CD8-positive, alpha-beta memory T cell (primary cell): ENCODE data around the gene NAV2. TPM values are rescaled to one million over a fixed set of nuclear protein-coding genes. Genes with fewer than 3 reads are reported as not detected.

Experiments
- CTCF ChIA-PET: fragments of 350-600 bp; sonication (Branson Sonifier 250); formaldehyde crosslinking; loops from one replicate; lab custom pipeline; 2021; ENCODE audit warnings: antibody characterized with exemption; lab: Charles Lee
- POLR2A ChIA-PET: fragments of 350-600 bp; sonication (Branson Sonifier 250); formaldehyde crosslinking; loops from one replicate; lab custom pipeline; 2021; ENCODE audit warnings: antibody characterized with exemption; lab: Charles Lee
- DNase-seq, 5 donors: peaks; one replicate each; pipeline versions ENCODE4 v3.0.0 to v3.0.0-alpha.2; 2020 to 2022; ENCODE audit warnings: mixed read lengths in 1 of 5
- H3K27ac ChIP-seq: one replicate; pipeline ENCODE4 v1.7.0; 2013; ENCODE audit warnings: low read depth, mild to moderate bottlenecking, low read length, moderate library complexity
- H3K27me3 ChIP-seq: 2 replicates; pipeline ENCODE4 v1.7.0; 2013; ENCODE audit warnings: low read length, mild to moderate bottlenecking; ENCODE audit not compliant: insufficient read depth, poor library complexity, severe bottlenecking
- H3K36me3 ChIP-seq: 2 replicates; pipeline ENCODE4 v1.7.0; 2013; ENCODE audit warnings: mild to moderate bottlenecking, low read length, moderate library complexity; ENCODE audit not compliant: insufficient read depth
- H3K4me1 ChIP-seq: 2 replicates; pipeline ENCODE4 v1.7.0; 2013; ENCODE audit warnings: mild to moderate bottlenecking, low read length, moderate library complexity; ENCODE audit not compliant: insufficient read depth
- H3K4me3 ChIP-seq: 2 replicates; pipeline ENCODE4 v1.7.0; 2013; ENCODE audit warnings: mild to moderate bottlenecking, low read length
- H3K9me3 ChIP-seq: 2 replicates; pipeline ENCODE4 v1.7.0; 2013; ENCODE audit warnings: mild to moderate bottlenecking, low read length
- H3K27ac Mint-ChIP-seq, 8 donors: one replicate each; pipeline ENCODE4 v1.8.0; 2020 to 2021; ENCODE audit warnings: mixed read lengths in 8 of 8, mild to moderate bottlenecking in 6 of 8, inconsistent platforms in 3 of 8, moderate library complexity in 3 of 8
- H3K27me3 Mint-ChIP-seq, 2 donors: one replicate each; pipeline ENCODE4 v1.8.0; 2020 to 2021; ENCODE audit warnings: mixed read lengths in 2 of 2, mild to moderate bottlenecking in 1 of 2, moderate library complexity in 1 of 2
- H3K36me3 Mint-ChIP-seq, 3 donors: one replicate each; pipeline ENCODE4 v1.8.0; 2020 to 2021; ENCODE audit warnings: mixed read lengths in 3 of 3, inconsistent platforms in 1 of 3, mild to moderate bottlenecking in 1 of 3
- H3K4me1 Mint-ChIP-seq, 3 donors: one replicate each; pipeline ENCODE4 v1.8.0; 2020 to 2021; ENCODE audit warnings: mixed read lengths in 3 of 3, inconsistent platforms in 1 of 3, mild to moderate bottlenecking in 1 of 3
- H3K4me3 Mint-ChIP-seq, 7 donors: one replicate each; pipeline ENCODE4 v1.8.0; 2020 to 2021; ENCODE audit warnings: mixed read lengths in 7 of 7, mild to moderate bottlenecking in 6 of 7, moderate library complexity in 4 of 7, inconsistent platforms in 2 of 7
- H3K9me3 Mint-ChIP-seq, 5 donors: one replicate each; pipeline ENCODE4 v1.8.0; 2020 to 2022; ENCODE audit warnings: mixed read lengths in 5 of 5, mild to moderate bottlenecking in 3 of 5, moderate library complexity in 2 of 5, inconsistent platforms in 1 of 5
- polyA plus RNA-seq: library from polyadenylated mRNA; unstranded; fragments of 300-500 nt; fragmentation: Illumina TruSeq; gene quantifications from one replicate; pipeline ENCODE4 v1.2.3, GENCODE V29; 2021
- total RNA-seq, 2 experiments: library from RNA; stranded (reverse); gene quantifications; one replicate each; pipeline ENCODE4 v1.2.3, GENCODE V29; 2021

NAV2 gene
- total and polyA plus RNA-seq, 3 experiments from 2014 or later = 0.42 to 1.2 (median 1.1) TPM

GRCh38 chr11:19876750-19877149 is 164.1 kb downstream of the NAV2 start:
- Histone ChIP-seq H3K4me3 (no peak overlapping the region), H3K27ac (no peak overlapping the region), H3K4me1 (no peaks in the 10 kb centered on the region), H3K27me3 (no peaks in the 10 kb centered on the region), H3K36me3 (no peaks in the 10 kb centered on the region), H3K9me3 (no peaks in the 10 kb centered on the region)
- no peak overlapping the region for H3K4me3 Mint-ChIP-seq
- ChIA-PET CTCF (no interaction called here), POLR2A (no interaction called here)
- no peak overlapping the region for H3K27ac Mint-ChIP-seq
- DNase-seq = no peak
- H3K4me1 Mint-ChIP-seq = no peaks in the 10 kb centered on the region
- H3K36me3 Mint-ChIP-seq = no peaks in the 10 kb centered on the region
- no peaks in the 10 kb centered on the region for H3K9me3 Mint-ChIP-seq
- H3K27me3 Mint-ChIP-seq = peaks cover 0 to 3% of the 10 kb centered on the region in 2 donors

GRCh38 chr11:19878520-19878919 is 165.9 kb downstream of the NAV2 start:
- ChIA-PET CTCF (no interaction called here), POLR2A (no interaction called here)
- Histone ChIP-seq H3K27ac (no peak overlapping the region), H3K9me3 (no peaks in the 10 kb centered on the region), H3K4me3 (no peak overlapping the region), H3K4me1 (no peaks in the 10 kb centered on the region), H3K36me3 (no peaks in the 10 kb centered on the region), H3K27me3 (no peaks in the 10 kb centered on the region)
- no peaks in the 10 kb centered on the region for H3K36me3 Mint-ChIP-seq
- no peaks in the 10 kb centered on the region for H3K4me1 Mint-ChIP-seq
- no peak for DNase-seq
- no peaks in the 10 kb centered on the region for H3K9me3 Mint-ChIP-seq
- H3K27ac Mint-ChIP-seq = no peak overlapping the region
- H3K27me3 Mint-ChIP-seq = peaks cover 0 to 3% of the 10 kb centered on the region in 2 donors
- H3K4me3 Mint-ChIP-seq = no peak overlapping the region

GRCh38 chr11:19879307-19880087 is 166.9 kb downstream of the NAV2 start:
- H3K4me1 Mint-ChIP-seq = no peaks in the 10 kb centered on the region
- no peaks in the 10 kb centered on the region for H3K27me3 ChIP-seq
- DNase-seq = no peak
- H3K36me3 Mint-ChIP-seq = no peaks in the 10 kb centered on the region
- no peaks in the 10 kb centered on the region for H3K9me3 Mint-ChIP-seq
- no peak overlapping the region for H3K27ac Mint-ChIP-seq
- H3K4me1 ChIP-seq = no peaks in the 10 kb centered on the region
- H3K27me3 Mint-ChIP-seq = peaks cover 0 to 3% of the 10 kb centered on the region in 2 donors
- H3K4me3 ChIP-seq = no peak overlapping the region
- ChIA-PET POLR2A (no interaction called here), CTCF (no interaction called here)
- H3K4me3 Mint-ChIP-seq = no peak overlapping the region
- no peaks in the 10 kb centered on the region for H3K9me3 ChIP-seq
- H3K36me3 ChIP-seq = no peaks in the 10 kb centered on the region
- H3K27ac ChIP-seq = no peak overlapping the region

GRCh38 chr11:19880088-19880345 is 167.4 kb downstream of the NAV2 start:
- DNase-seq = no peak
- H3K27me3 Mint-ChIP-seq = peaks cover 0 to 3% of the 10 kb centered on the region in 2 donors
- no peaks in the 10 kb centered on the region for H3K4me1 Mint-ChIP-seq
- CTCF ChIA-PET = no interaction called here
- Histone ChIP-seq H3K27ac (no peak overlapping the region), H3K4me3 (no peak overlapping the region), H3K36me3 (no peaks in the 10 kb centered on the region), H3K4me1 (no peaks in the 10 kb centered on the region), H3K27me3 (no peaks in the 10 kb centered on the region), H3K9me3 (no peaks in the 10 kb centered on the region)
- no peaks in the 10 kb centered on the region for H3K36me3 Mint-ChIP-seq
- no peak overlapping the region for H3K27ac Mint-ChIP-seq
- no peak overlapping the region for H3K4me3 Mint-ChIP-seq
- H3K9me3 Mint-ChIP-seq = no peaks in the 10 kb centered on the region
- POLR2A ChIA-PET = no interaction called here

GRCh38 chr11:19881177-19881576 is 168.5 kb downstream of the NAV2 start:
- no peak overlapping the region for H3K4me3 Mint-ChIP-seq
- DNase-seq = no peak
- Histone ChIP-seq H3K36me3 (no peaks in the 10 kb centered on the region), H3K9me3 (no peaks in the 10 kb centered on the region), H3K4me3 (no peak overlapping the region), H3K27me3 (no peaks in the 10 kb centered on the region), H3K27ac (no peak overlapping the region), H3K4me1 (no peaks in the 10 kb centered on the region)
- no peak overlapping the region for H3K27ac Mint-ChIP-seq
- POLR2A ChIA-PET = no interaction called here
- no peaks in the 10 kb centered on the region for H3K9me3 Mint-ChIP-seq
- no peaks in the 10 kb centered on the region for H3K4me1 Mint-ChIP-seq
- peaks cover 0 to 3% of the 10 kb centered on the region in 2 donors for H3K27me3 Mint-ChIP-seq
- no peaks in the 10 kb centered on the region for H3K36me3 Mint-ChIP-seq
- CTCF ChIA-PET = no interaction called here

- Histone ChIP-seq H3K9me3 (no peaks in the 10 kb centered on the region), H3K4me1 (no peaks in the 10 kb centered on the region), H3K4me3 (no peak overlapping the region), H3K27ac (no peak overlapping the region), H3K36me3 (no peaks in the 10 kb centered on the region), H3K27me3 (no peaks in the 10 kb centered on the region)
- no peak overlapping the region for H3K4me3 Mint-ChIP-seq
- CTCF ChIA-PET = no interaction called here
- DNase-seq = no peak
- POLR2A ChIA-PET = no interaction called here
- no peaks in the 10 kb centered on the region for H3K9me3 Mint-ChIP-seq
- no peaks in the 10 kb centered on the region for H3K36me3 Mint-ChIP-seq
- H3K4me1 Mint-ChIP-seq = no peaks in the 10 kb centered on the region
- H3K27ac Mint-ChIP-seq = no peak overlapping the region
- H3K27me3 Mint-ChIP-seq = peaks cover 0 to 3% of the 10 kb centered on the region in 2 donors
These were observed 169.7 kb downstream of the NAV2 start for GRCh38 chr11:19882356-19882755.

- no peaks in the 10 kb centered on the region for H3K36me3 Mint-ChIP-seq
- H3K9me3 Mint-ChIP-seq = no peaks in the 10 kb centered on the region
- CTCF ChIA-PET = no interaction called here
- H3K4me1 Mint-ChIP-seq = no peaks in the 10 kb centered on the region
- Histone ChIP-seq H3K27me3 (no peaks in the 10 kb centered on the region), H3K9me3 (no peaks in the 10 kb centered on the region), H3K36me3 (no peaks in the 10 kb centered on the region), H3K27ac (no peak overlapping the region), H3K4me3 (no peak overlapping the region), H3K4me1 (no peaks in the 10 kb centered on the region)
- no peaks in the 10 kb centered on the region for H3K27me3 Mint-ChIP-seq
- POLR2A ChIA-PET = no interaction called here
- H3K4me3 Mint-ChIP-seq = no peak overlapping the region
- DNase-seq = no peak
- H3K27ac Mint-ChIP-seq = peak overlapping the region in 1 of 8 donors; percentile 72
These were observed 173.9 kb downstream of the NAV2 start for GRCh38 chr11:19886498-19886897.

GRCh38 chr11:19887842-19888241 is 175.2 kb downstream of the NAV2 start:
- Histone ChIP-seq H3K4me3 (no peak overlapping the region), H3K9me3 (no peaks in the 10 kb centered on the region), H3K27ac (no peak overlapping the region), H3K27me3 (no peaks in the 10 kb centered on the region), H3K36me3 (no peaks in the 10 kb centered on the region), H3K4me1 (no peaks in the 10 kb centered on the region)
- H3K4me1 Mint-ChIP-seq = no peaks in the 10 kb centered on the region
- H3K27me3 Mint-ChIP-seq = no peaks in the 10 kb centered on the region
- H3K4me3 Mint-ChIP-seq = no peak overlapping the region
- no peak for DNase-seq
- POLR2A ChIA-PET = no interaction called here
- no peaks in the 10 kb centered on the region for H3K9me3 Mint-ChIP-seq
- H3K36me3 Mint-ChIP-seq = no peaks in the 10 kb centered on the region
- CTCF ChIA-PET = no interaction called here
- no peak overlapping the region for H3K27ac Mint-ChIP-seq
